Uterus (tissue), 2 donors: Measurements from ENCODE around the gene PHYH.

Experiments used
- POLR2A ChIP-seq, 2 donors: fragments of 450-650 bp; IDR thresholded peaks; one replicate each; pipeline ENCODE4 v1.6.1; 2016; ENCODE audit warnings: antibody characterized with exemption in 2 of 2, mild to moderate bottlenecking in 1 of 2, moderate library complexity in 1 of 2
- TF ChIP-seq, protein P1 (sequence below), 4 experiments: fragments of 200-600 bp in 2 of 4; fragments of 450-650 bp in 2 of 4; sonication (generic) in 2 of 4; IDR thresholded peaks; one replicate each; pipeline ENCODE4 v1.5.1; 2016 to 2019; ENCODE audit warnings: antibody characterized with exemption in 4 of 4, mild to moderate bottlenecking in 2 of 4, moderate library complexity in 1 of 4

GRCh38 chr10:13309792-13310191 lies 9.9 kb upstream of the PHYH start:
- TF ChIP-seq POLR2A (IDR thresholded peaks at IDR 0.05) = no peak
- TF ChIP-seq, protein P1, sequence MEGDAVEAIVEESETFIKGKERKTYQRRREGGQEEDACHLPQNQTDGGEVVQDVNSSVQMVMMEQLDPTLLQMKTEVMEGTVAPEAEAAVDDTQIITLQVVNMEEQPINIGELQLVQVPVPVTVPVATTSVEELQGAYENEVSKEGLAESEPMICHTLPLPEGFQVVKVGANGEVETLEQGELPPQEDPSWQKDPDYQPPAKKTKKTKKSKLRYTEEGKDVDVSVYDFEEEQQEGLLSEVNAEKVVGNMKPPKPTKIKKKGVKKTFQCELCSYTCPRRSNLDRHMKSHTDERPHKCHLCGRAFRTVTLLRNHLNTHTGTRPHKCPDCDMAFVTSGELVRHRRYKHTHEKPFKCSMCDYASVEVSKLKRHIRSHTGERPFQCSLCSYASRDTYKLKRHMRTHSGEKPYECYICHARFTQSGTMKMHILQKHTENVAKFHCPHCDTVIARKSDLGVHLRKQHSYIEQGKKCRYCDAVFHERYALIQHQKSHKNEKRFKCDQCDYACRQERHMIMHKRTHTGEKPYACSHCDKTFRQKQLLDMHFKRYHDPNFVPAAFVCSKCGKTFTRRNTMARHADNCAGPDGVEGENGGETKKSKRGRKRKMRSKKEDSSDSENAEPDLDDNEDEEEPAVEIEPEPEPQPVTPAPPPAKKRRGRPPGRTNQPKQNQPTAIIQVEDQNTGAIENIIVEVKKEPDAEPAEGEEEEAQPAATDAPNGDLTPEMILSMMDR (IDR thresholded peaks at IDR 0.05) = no peak
